BLaER1 (cell line): ENCODE results near the gene CUX1.

Experiments
- H3K27ac ChIP-seq: shearing (Covaris generic); formaldehyde crosslinking; 2 replicates; pipeline ENCODE4 v1.8.1; 2022
- H3K27me3 ChIP-seq: shearing (Covaris generic); formaldehyde crosslinking; 2 replicates; pipeline ENCODE4 v1.8.1; 2022
- H3K36me3 ChIP-seq: shearing (Covaris generic); formaldehyde crosslinking; 2 replicates; pipeline ENCODE4 v1.8.1; 2022
- H3K4me1 ChIP-seq: shearing (Covaris generic); formaldehyde crosslinking; 2 replicates; pipeline ENCODE4 v1.8.1; 2022
- H3K4me2 ChIP-seq: shearing (Covaris generic); formaldehyde crosslinking; 2 replicates; pipeline ENCODE4 v1.8.1; 2022
- H3K4me3 ChIP-seq: shearing (Covaris generic); formaldehyde crosslinking; 2 replicates; pipeline ENCODE4 v1.8.1; 2022
- H3K9ac ChIP-seq: shearing (Covaris generic); formaldehyde crosslinking; 2 replicates; pipeline ENCODE4 v1.8.1; 2022
- H3K9me3 ChIP-seq: shearing (Covaris generic); formaldehyde crosslinking; 2 replicates; pipeline ENCODE4 v1.8.1; 2022
- H4K20me1 ChIP-seq: shearing (Covaris generic); formaldehyde crosslinking; 2 replicates; pipeline ENCODE4 v1.8.1; 2022
- Cebpa-rat ChIP-seq: shearing (Covaris generic); IDR thresholded peaks from 2 replicates; pipeline ENCODE4 v1.8.1; 2022

CUX1 gene

DNA sequence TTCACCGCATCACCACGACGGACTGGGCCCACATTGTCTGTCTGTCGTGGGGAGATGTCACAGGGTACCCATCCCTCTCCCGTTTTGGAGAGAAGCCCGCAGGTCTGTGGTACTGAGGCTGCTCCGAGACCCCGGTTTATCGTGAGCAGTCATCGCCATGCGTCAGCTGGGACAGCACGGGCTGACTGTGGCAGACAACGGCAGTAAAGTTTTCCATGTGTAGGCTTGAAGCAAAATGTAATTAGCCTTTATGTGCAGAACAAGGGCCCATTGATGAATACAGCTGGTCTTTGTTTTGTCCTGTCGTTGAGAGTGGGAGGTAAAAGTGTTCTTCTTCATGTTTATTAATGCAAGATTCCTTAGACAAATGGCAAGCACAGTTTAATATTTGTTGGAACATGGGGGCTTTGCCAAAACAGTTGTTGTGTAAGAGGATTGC, 301.8 kb downstream of the CUX1 start:
- no peaks in the 10 kb centered on the region for H3K27me3 ChIP-seq
- H3K4me2 ChIP-seq, result no peak overlapping the region
- no peak for TF ChIP-seq Cebpa-rat

DNA sequence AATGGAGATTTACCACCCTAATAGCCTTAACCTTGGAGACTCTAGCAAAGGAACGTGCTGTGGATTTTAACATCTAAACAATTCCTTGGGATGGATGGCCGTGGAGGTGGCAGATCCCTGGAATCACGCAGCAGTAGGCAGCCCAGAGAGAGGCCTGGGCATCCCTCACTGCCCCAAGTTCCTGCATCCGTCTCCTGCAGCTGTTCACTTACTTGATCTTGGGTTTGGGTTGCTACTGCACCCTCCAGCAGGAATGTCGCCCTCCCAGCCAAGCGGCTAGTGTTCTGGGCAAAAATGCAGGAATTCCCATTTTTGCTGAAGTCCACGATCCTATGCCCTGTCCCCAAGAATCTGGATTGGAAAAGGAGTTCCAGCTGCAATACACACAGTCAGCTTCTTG, 302.5 kb downstream of the CUX1 start:
- H3K9me3 ChIP-seq, result no peaks in the 10 kb centered on the region
- no peak for TF ChIP-seq Cebpa-rat
- H3K4me1 ChIP-seq, result peaks cover 20% of the 10 kb centered on the region
- no peak overlapping the region for H3K27ac ChIP-seq
- H3K4me3 ChIP-seq, result no peak overlapping the region
- H3K4me2 ChIP-seq, result no peak overlapping the region
- peaks cover 35% of the 10 kb centered on the region; the same call in 1 of the 2 replicates for H4K20me1 ChIP-seq
- H3K36me3 ChIP-seq, result peaks cover 97% of the 10 kb centered on the region
- H3K9ac ChIP-seq, result no peak overlapping the region
- H3K27me3 ChIP-seq, result no peaks in the 10 kb centered on the region

More for the DNA sequence above, 301.8 kb downstream of the CUX1 start:
- Histone ChIP-seq H3K9ac (no peak overlapping the region), H4K20me1 (peaks cover 35% of the 10 kb centered on the region; the same call in 1 of the 2 replicates), H3K36me3 (peaks cover 96% of the 10 kb centered on the region), H3K4me3 (no peak overlapping the region), H3K9me3 (no peaks in the 10 kb centered on the region), H3K27ac (no peak overlapping the region), H3K4me1 (peaks cover 20% of the 10 kb centered on the region)

GRCh38 chr7:102120666-102121195, 303.3 kb downstream of the CUX1 start:
- Histone ChIP-seq H3K4me2 (peak overlapping the region; percentile 46; the same call in 1 of the 2 replicates), H3K9ac (no peak overlapping the region), H3K9me3 (no peaks in the 10 kb centered on the region), H3K4me1 (peaks cover 20% of the 10 kb centered on the region), H3K4me3 (no peak overlapping the region), H4K20me1 (peaks cover 35% of the 10 kb centered on the region; the same call in 1 of the 2 replicates), H3K27me3 (no peaks in the 10 kb centered on the region), H3K27ac (no peak overlapping the region), H3K36me3 (peaks cover 97% of the 10 kb centered on the region)
- TF ChIP-seq Cebpa-rat, result no peak

GRCh38 chr7:102122026-102122425, 304.6 kb downstream of the CUX1 start:
- no peak for TF ChIP-seq Cebpa-rat
- H3K9ac ChIP-seq, result no peak overlapping the region; the same call in 1 of the 2 replicates
- H3K27me3 ChIP-seq, result no peaks in the 10 kb centered on the region
- H3K27ac ChIP-seq, result peak overlapping the region; percentile 36
- H3K9me3 ChIP-seq, result no peaks in the 10 kb centered on the region
- H3K36me3 ChIP-seq, result peaks cover 97% of the 10 kb centered on the region
- H4K20me1 ChIP-seq, result peaks cover 35% of the 10 kb centered on the region; the same call in 1 of the 2 replicates
- H3K4me3 ChIP-seq, result no peak overlapping the region
- peak overlapping the region; percentile 46 for H3K4me2 ChIP-seq
- peaks cover 20% of the 10 kb centered on the region for H3K4me1 ChIP-seq

GRCh38 chr7:102125127-102125596, 307.7 kb downstream of the CUX1 start:
- Histone ChIP-seq H3K27me3 (no peaks in the 10 kb centered on the region), H3K36me3 (peaks cover 96% of the 10 kb centered on the region), H3K4me1 (peaks cover 32% of the 10 kb centered on the region), H4K20me1 (peaks cover 19% of the 10 kb centered on the region; the same call in 1 of the 2 replicates), H3K9ac (no peak overlapping the region), H3K27ac (no peak overlapping the region), H3K9me3 (no peaks in the 10 kb centered on the region), H3K4me3 (no peak overlapping the region), H3K4me2 (no peak overlapping the region)
- TF ChIP-seq Cebpa-rat, result no peak

DNA sequence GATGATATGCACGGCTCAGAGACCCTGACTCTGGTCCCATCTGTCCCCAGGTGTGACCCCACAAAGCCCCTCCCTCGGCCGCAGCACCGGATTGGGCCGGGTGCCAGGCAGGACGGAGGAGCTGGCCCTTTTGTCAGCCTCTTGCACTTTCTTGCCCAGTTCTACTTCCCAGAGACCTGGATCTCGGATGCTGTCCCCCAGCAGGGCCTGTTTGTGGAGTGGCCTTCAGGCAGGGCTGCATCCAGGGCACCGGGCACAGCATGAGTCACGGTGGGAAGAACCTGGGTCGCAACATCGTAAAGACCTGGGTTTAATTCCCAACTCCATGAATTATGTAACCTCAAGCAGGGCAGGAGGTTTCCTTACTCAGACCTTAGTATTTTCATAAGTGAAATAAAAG, 310.9 kb downstream of the CUX1 start:
- Histone ChIP-seq H3K4me3 (no peak overlapping the region), H3K9me3 (no peaks in the 10 kb centered on the region), H3K27ac (no peak overlapping the region), H3K36me3 (peaks cover 87% of the 10 kb centered on the region), H3K27me3 (no peaks in the 10 kb centered on the region), H3K9ac (no peak overlapping the region), H3K4me1 (peaks cover 12% of the 10 kb centered on the region; the same call in 1 of the 2 replicates), H3K4me2 (no peak overlapping the region), H4K20me1 (no peaks in the 10 kb centered on the region; the same call in 1 of the 2 replicates)
- no peak for TF ChIP-seq Cebpa-rat

- Histone ChIP-seq H3K36me3 (peaks cover 88% of the 10 kb centered on the region), H3K9me3 (no peaks in the 10 kb centered on the region), H4K20me1 (no peaks in the 10 kb centered on the region), H3K4me3 (no peak overlapping the region), H3K27me3 (no peaks in the 10 kb centered on the region), H3K9ac (no peak overlapping the region), H3K27ac (no peak overlapping the region), H3K4me1 (peaks cover 12% of the 10 kb centered on the region; the same call in 1 of the 2 replicates), H3K4me2 (no peak overlapping the region)
- TF ChIP-seq Cebpa-rat, result no peak
Observed at GRCh38 chr7:102129636-102130370, 312.4 kb downstream of the CUX1 start.

GRCh38 chr7:102132209-102132752, 314.9 kb downstream of the CUX1 start:
- no peaks in the 10 kb centered on the region for H4K20me1 ChIP-seq
- no peak for TF ChIP-seq Cebpa-rat
- no peak overlapping the region for H3K4me2 ChIP-seq
- H3K27me3 ChIP-seq, result no peaks in the 10 kb centered on the region
- peaks cover 79% of the 10 kb centered on the region for H3K36me3 ChIP-seq
- no peak overlapping the region for H3K27ac ChIP-seq
- H3K4me1 ChIP-seq, result peaks cover 12% of the 10 kb centered on the region; the same call in 1 of the 2 replicates
- H3K9me3 ChIP-seq, result no peaks in the 10 kb centered on the region
- H3K9ac ChIP-seq, result no peak overlapping the region
- no peak overlapping the region for H3K4me3 ChIP-seq

DNA sequence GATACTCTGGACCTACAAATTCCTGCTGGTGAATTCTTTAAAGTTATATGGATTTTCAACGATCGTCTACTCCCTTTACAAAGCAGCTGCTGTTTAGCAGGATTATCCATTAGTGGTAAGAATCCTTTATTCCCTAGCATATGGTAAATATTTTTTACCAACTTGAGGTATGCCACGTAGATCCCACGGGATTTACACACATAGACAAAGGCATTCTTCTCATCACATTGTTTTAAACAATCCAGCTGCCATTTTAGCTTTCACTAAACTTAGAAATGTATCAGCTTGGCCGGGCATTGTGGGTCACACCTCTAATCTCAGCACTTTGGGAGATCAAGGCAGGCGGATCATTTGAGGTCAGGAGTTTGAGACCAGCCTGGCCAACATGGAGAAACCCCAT, 321.2 kb downstream of the CUX1 start:
- Histone ChIP-seq H3K9me3 (no peaks in the 10 kb centered on the region), H3K4me3 (no peak overlapping the region), H3K4me2 (peak overlapping the region; percentile 34; the same call in 1 of the 2 replicates), H4K20me1 (peaks cover 16% of the 10 kb centered on the region; the same call in 1 of the 2 replicates), H3K27me3 (no peaks in the 10 kb centered on the region), H3K4me1 (peaks cover 46% of the 10 kb centered on the region), H3K27ac (no peak overlapping the region), H3K36me3 (peaks cover 65% of the 10 kb centered on the region), H3K9ac (no peak overlapping the region)
- TF ChIP-seq Cebpa-rat, result no peak
